Measurements from ENCODE around the gene ZSCAN12. TPM values are rescaled to one million over a fixed set of nuclear protein-coding genes. Genes with fewer than 3 reads are reported as not detected.
A peak's percentile ranks its signal among the peaks of the same experiment; 100 is the strongest.

Gene ZSCAN12
- total and polyA plus RNA-seq, 10 of the 15 experiments (the other 5 are each of a cell fraction or from before 2014, with no cell fraction given), result 1.2 to 12.2 (median 7.4) TPM

DNA sequence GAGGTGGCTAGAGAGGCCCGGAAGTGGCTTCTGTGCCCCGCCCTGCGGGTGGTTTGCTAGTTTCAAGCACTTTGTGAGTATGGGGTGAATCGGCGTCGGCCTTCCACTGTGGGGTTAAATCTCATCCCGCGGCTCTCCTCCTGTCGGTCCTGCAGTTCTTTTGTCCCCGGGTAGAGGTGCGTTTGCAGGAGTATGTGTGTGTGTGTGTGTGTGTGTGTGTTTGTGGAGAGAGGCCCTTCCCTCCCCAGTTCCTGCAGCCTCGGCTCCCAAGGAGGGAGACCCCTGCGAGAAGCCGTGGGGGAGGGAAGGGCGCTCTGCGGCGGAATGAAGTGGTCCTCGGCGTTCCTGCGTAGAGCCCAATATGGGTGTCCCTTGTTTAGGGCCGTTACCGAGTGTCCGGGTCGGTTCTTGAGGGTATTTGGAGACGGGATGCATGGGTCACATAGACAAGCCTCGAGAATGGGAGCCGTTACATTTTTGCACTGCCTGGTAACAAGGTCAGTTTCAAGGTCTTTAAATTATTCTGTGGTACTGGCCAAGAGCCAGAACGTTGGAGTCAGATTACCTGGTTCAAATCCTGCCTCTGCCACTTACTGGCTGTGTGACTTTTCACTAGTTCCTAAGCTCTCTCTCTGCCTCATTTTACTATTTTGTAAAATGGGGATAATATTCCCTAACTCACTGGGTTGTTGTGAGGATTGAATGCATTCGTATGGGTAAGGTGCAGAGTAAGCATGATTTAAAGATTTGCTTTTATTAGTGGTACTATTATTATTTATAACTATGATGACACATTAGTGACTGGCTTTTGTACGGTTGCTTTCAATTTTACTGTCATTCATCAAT is 49.4 kb downstream of the ZSCAN12 start, which contains the start of gene ZKSCAN3:
ZKSCAN3 (plus strand) TSS at position 56 of the 846 bp plus-strand sequence. CDS start 9,640 bp downstream, outside the sequence.
- Histone ChIP-seq H3K4me1 (ENCODE audit: control insufficient read depth, insufficient read depth, low read length) (no peaks in the 10 kb centered on the region), H4K20me1 (ENCODE audit: control insufficient read depth, insufficient read depth) (no peaks in the 10 kb centered on the region), H3K27ac (ENCODE audit: control insufficient read depth, insufficient read depth) (peak within 1 kb of the TSS; percentile 61), H3K4me2 (ENCODE audit: control insufficient read depth, insufficient read depth) (peak within 1 kb of the TSS; percentile 90), H2AFZ (ENCODE audit: control insufficient read depth, low read depth, low read length) (peak within 1 kb of the TSS; percentile 95), H3K27me3 (replicated peaks in 1 of 2; ENCODE audit: control insufficient read depth in 2 of 2, insufficient read depth in 2 of 2, low read length in 1 of 2) (no peaks in the 10 kb centered on the region), H3K4me3 (peak within 1 kb of the TSS; percentile 93), H3K9ac (ENCODE audit: control insufficient read depth, insufficient read depth, low read length) (peak within 1 kb of the TSS; percentile 60), H3K9me3 (replicated peaks; ENCODE audit: control insufficient read depth, insufficient read depth, low read length) (no peaks in the 10 kb centered on the region; the same call in 2 of the 3 replicates), H3K36me3 (ENCODE audit: control insufficient read depth in 2 of 2, insufficient read depth in 2 of 2, low read length in 1 of 2) (no peaks in the 10 kb centered on the region), H3K79me2 (ENCODE audit: control insufficient read depth, insufficient read depth, low read length) (peaks cover 15% of the 10 kb centered on the region)
- TSS peak; percentile 92 for BruUV-seq (replicated peaks)
- ChIA-PET POLR2A (interaction anchor here (1.2 to 1.7 kb wide), 2 partner anchors 14 to 209 kb away, joined by 4 to 8 read pairs; partner anchors contain the start of genes ZKSCAN8 and ZSCAN31), CTCF (interaction anchor here (0.9 kb wide), 1 partner anchor 33 kb away, joined by 8 read pairs; no protein-coding TSS in a partner anchor), RAD21 (ENCODE audit: unreplicated experiment) (interaction anchor here (0.6 to 1.6 kb wide), 6 partner anchors 13 to 209 kb away, joined by 3 to 6 read pairs (median 4); partner anchors contain the start of genes PGBD1, ZKSCAN8 and ZSCAN26), SMC1A (ENCODE audit: uncharacterized antibody, unreplicated experiment) (interaction anchor here (0.5 to 3.9 kb wide), 8 partner anchors 13 to 1184 kb away, joined by 3 to 19 read pairs (median 3); partner anchors contain the start of genes PGBD1 and ZSCAN26)
- under 1% methylated on average over 30 of the region's 30 CpGs for WGBS (ENCODE audit: insufficient coverage, insufficient replicate concordance, low lambda C conversion rate, missing lambda C conversion rate)
- intact Hi-C loops (cut with micrococcal nuclease; ENCODE audit: unreplicated experiment) (loop anchor here (1.0 to 10.0 kb wide), 5 partner anchors 68 to 1185 kb away; partner anchors contain the start of genes PGBD1, ZKSCAN4 and ZSCAN9), in situ Hi-C loops (cut with MboI) (loop anchor here (25.0 kb wide), 2 partner anchors 1188 to 1688 kb away; partner anchors contain the start of gene ZNF322)
- ATAC-seq (peak; percentile 100), FAIRE-seq (no peak), DNase-seq (ENCODE audit: low read depth, low spot score) (peak; percentile 46)
- TF ChIP-seq GABPA (IDR thresholded peaks at IDR 0.05; ENCODE audit: low read depth) (peak; percentile 89), PBX3 (IDR thresholded peaks at IDR 0.05; ENCODE audit: insufficient replicate concordance, low read depth, low read length) (no peak), SIN3A (IDR thresholded peaks at IDR 0.05; ENCODE audit: low read depth, low read length) (peak; percentile 79), ZBED1 (IDR thresholded peaks at IDR 0.05; ENCODE audit: borderline replicate concordance) (0 out of 2 replicates have a peak, but pooled peaks have one; percentile 54), NR2F1 (conservative IDR thresholded peaks at IDR 0.05) (0 out of 2 replicates have a peak, but pooled peaks have one; percentile 29), PML (IDR thresholded peaks at IDR 0.05; ENCODE audit: low read length) (peak; percentile 85; the same call in 1 of the 2 replicates), RUNX3 (IDR thresholded peaks at IDR 0.05; ENCODE audit: low read length) (peak; percentile 96), ZNF207 (IDR thresholded peaks at IDR 0.05; ENCODE audit: borderline replicate concordance) (no peak), CREM (IDR thresholded peaks at IDR 0.05; ENCODE audit: low read depth) (peak; percentile 51), MEF2B (IDR thresholded peaks at IDR 0.05; ENCODE audit: partially characterized antibody, poor library complexity, severe bottlenecking) (no peak), MYC (IDR thresholded peaks at IDR 0.05; ENCODE audit: insufficient read depth, insufficient read length, insufficient replicate concordance, low read length, severe bottlenecking) (no peak)
- TF ChIP-seq, protein P1, sequence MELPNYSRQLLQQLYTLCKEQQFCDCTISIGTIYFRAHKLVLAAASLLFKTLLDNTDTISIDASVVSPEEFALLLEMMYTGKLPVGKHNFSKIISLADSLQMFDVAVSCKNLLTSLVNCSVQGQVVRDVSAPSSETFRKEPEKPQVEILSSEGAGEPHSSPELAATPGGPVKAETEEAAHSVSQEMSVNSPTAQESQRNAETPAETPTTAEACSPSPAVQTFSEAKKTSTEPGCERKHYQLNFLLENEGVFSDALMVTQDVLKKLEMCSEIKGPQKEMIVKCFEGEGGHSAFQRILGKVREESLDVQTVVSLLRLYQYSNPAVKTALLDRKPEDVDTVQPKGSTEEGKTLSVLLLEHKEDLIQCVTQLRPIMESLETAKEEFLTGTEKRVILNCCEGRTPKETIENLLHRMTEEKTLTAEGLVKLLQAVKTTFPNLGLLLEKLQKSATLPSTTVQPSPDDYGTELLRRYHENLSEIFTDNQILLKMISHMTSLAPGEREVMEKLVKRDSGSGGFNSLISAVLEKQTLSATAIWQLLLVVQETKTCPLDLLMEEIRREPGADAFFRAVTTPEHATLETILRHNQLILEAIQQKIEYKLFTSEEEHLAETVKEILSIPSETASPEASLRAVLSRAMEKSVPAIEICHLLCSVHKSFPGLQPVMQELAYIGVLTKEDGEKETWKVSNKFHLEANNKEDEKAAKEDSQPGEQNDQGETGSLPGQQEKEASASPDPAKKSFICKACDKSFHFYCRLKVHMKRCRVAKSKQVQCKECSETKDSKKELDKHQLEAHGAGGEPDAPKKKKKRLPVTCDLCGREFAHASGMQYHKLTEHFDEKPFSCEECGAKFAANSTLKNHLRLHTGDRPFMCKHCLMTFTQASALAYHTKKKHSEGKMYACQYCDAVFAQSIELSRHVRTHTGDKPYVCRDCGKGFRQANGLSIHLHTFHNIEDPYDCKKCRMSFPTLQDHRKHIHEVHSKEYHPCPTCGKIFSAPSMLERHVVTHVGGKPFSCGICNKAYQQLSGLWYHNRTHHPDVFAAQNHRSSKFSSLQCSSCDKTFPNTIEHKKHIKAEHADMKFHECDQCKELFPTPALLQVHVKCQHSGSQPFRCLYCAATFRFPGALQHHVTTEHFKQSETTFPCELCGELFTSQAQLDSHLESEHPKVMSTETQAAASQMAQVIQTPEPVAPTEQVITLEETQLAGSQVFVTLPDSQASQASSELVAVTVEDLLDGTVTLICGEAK (IDR thresholded peaks at IDR 0.05; ENCODE audit: borderline replicate concordance), result peak; percentile 88; the same call in 1 of the 2 replicates
- TF ChIP-seq, protein P2, sequence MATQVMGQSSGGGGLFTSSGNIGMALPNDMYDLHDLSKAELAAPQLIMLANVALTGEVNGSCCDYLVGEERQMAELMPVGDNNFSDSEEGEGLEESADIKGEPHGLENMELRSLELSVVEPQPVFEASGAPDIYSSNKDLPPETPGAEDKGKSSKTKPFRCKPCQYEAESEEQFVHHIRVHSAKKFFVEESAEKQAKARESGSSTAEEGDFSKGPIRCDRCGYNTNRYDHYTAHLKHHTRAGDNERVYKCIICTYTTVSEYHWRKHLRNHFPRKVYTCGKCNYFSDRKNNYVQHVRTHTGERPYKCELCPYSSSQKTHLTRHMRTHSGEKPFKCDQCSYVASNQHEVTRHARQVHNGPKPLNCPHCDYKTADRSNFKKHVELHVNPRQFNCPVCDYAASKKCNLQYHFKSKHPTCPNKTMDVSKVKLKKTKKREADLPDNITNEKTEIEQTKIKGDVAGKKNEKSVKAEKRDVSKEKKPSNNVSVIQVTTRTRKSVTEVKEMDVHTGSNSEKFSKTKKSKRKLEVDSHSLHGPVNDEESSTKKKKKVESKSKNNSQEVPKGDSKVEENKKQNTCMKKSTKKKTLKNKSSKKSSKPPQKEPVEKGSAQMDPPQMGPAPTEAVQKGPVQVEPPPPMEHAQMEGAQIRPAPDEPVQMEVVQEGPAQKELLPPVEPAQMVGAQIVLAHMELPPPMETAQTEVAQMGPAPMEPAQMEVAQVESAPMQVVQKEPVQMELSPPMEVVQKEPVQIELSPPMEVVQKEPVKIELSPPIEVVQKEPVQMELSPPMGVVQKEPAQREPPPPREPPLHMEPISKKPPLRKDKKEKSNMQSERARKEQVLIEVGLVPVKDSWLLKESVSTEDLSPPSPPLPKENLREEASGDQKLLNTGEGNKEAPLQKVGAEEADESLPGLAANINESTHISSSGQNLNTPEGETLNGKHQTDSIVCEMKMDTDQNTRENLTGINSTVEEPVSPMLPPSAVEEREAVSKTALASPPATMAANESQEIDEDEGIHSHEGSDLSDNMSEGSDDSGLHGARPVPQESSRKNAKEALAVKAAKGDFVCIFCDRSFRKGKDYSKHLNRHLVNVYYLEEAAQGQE (IDR thresholded peaks at IDR 0.05; ENCODE audit: low read depth, low read length), result no peak

All from GM12878 (cell line).